LNCaP clone FGC (cell line): ENCODE data around the gene RALGPS1.

ENCODE experiments used
- DNase-seq: peaks from one replicate; pipeline ENCODE4 v3.0.0-alpha.2; 2011; ENCODE audit warnings: low read depth
- H3K4me3 ChIP-seq: 2 replicates; pipeline ENCODE4 v1.5.1; 2011; ENCODE audit warnings: mild to moderate bottlenecking, low read depth, low read length, control low read depth
- TF ChIP-seq, protein P1 (sequence below): IDR thresholded peaks from 2 replicates; pipeline ENCODE4 v1.5.1; 2012; ENCODE audit warnings: mild to moderate bottlenecking; ENCODE audit not compliant: control insufficient read depth, insufficient read depth; ENCODE audit errors: extremely low read depth

The RALGPS1 gene

DNA sequence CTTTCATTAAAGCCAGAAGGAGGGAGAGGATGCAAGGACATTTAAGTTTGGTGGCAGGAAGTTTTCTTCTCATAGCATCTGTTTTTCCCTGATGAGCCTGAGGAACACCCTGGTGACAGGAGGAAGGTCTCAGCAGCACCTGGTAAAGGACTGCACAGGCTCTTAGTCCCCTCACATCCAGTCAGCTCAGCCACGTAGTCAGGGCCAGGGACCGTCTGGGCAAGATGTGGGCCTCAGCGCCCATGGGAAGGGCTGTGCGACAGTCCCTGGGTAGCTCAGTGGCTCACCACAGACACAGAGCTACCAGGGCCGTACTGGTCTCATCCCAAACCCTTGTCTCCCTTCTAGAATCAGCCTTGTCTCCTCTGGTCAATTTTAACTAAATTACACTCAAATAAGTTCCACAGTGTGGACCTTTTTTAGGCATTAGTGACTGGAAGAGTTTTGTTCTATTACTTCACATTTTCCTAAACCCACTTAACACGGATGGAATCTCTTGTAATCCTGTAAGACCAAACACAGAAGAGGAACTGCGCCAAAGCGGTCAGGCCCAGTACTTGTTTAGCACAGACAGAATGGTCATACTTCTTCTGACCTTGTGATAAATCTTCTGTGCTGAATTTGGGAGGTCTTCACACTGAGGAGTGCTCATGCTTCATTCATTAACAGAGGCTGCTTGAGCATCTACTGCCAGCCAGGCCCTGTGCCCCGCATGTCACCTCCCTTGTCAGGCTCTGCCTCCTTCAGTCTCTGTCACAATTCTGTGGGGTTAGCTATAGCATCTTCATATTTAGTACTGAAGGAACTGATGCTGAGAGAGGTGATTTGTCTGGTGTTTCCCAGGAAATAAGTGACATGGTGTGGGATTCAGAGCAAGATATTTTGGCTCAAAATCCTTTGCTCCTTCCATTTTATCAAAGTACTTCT is 116.5 kb downstream of the RALGPS1 start:
- DNase-seq: no peak
- no peak overlapping the region for H3K4me3 ChIP-seq
- TF ChIP-seq, protein P1, sequence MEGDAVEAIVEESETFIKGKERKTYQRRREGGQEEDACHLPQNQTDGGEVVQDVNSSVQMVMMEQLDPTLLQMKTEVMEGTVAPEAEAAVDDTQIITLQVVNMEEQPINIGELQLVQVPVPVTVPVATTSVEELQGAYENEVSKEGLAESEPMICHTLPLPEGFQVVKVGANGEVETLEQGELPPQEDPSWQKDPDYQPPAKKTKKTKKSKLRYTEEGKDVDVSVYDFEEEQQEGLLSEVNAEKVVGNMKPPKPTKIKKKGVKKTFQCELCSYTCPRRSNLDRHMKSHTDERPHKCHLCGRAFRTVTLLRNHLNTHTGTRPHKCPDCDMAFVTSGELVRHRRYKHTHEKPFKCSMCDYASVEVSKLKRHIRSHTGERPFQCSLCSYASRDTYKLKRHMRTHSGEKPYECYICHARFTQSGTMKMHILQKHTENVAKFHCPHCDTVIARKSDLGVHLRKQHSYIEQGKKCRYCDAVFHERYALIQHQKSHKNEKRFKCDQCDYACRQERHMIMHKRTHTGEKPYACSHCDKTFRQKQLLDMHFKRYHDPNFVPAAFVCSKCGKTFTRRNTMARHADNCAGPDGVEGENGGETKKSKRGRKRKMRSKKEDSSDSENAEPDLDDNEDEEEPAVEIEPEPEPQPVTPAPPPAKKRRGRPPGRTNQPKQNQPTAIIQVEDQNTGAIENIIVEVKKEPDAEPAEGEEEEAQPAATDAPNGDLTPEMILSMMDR: no peak

- H3K4me3 ChIP-seq: no peak overlapping the region
- TF ChIP-seq, protein P1: no peak
- DNase-seq: no peak
These were observed 117.7 kb downstream of the RALGPS1 start for GRCh38 chr9:127032256-127032655.

DNA sequence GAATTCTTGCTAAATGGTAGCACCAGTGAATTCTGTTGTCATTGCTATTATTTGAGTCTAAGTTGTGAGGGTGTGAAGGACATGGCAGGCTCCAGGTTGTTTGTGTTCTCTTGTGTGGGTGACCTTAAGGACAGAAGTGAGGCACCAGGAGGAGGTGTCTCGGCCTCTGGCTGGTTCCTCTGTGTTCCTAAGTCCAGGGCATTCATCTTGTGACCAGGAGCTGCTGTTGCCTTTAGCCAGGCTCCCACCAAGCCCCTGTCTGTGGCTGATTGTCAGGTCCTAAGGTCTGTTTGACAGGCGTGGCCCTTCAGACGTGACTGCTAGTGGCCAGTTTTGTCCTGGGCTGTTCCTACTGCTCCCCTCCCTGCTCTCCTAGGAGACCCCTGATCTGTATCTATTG is 118.5 kb downstream of the RALGPS1 start:
- no peak overlapping the region for H3K4me3 ChIP-seq
- DNase-seq: no peak
- TF ChIP-seq, protein P1: no peak

DNA sequence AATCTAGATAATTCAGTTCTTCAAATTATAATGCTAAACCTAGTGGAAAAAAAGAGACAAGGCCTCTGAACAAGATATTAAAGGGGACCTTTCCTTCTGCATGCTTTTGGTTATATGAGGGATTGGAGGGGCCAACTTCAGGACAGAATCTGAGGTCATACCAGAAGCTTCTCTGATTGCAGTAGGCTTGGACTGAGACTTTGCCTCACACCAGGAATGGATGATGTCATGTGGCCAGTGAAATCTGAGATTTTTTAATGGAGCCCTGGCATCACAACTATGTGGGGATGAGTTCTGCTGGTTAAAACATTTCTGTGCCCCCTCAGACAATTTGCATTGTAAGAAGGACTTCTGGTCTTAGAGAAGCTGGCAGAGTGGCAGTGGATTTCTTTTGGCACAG is 119.2 kb downstream of the RALGPS1 start:
- TF ChIP-seq, protein P1: no peak
- no peak for DNase-seq
- no peak overlapping the region for H3K4me3 ChIP-seq

GRCh38 chr9:127034691-127035090 is 120.1 kb downstream of the RALGPS1 start:
- TF ChIP-seq, protein P1: no peak
- DNase-seq: no peak
- H3K4me3 ChIP-seq: no peak overlapping the region

GRCh38 chr9:127035423-127035822 is 120.8 kb downstream of the RALGPS1 start:
- no peak overlapping the region for H3K4me3 ChIP-seq
- no peak for DNase-seq
- TF ChIP-seq, protein P1: no peak
